BLaER1 (cell line): ENCODE data around the gene ZC3H18.
A peak's percentile ranks its signal among the peaks of the same experiment; 100 is the strongest.
"Not testable (repeated sequence)": the region's sequence is repeated elsewhere in the genome, so short reads cannot be mapped to it uniquely, and the experiment has no call there.

Experiments used
- H3K27ac ChIP-seq: shearing (Covaris generic); formaldehyde crosslinking; 2 replicates; pipeline ENCODE4 v1.8.1; 2022
- H3K27me3 ChIP-seq: shearing (Covaris generic); formaldehyde crosslinking; 2 replicates; pipeline ENCODE4 v1.8.1; 2022
- H3K36me3 ChIP-seq: shearing (Covaris generic); formaldehyde crosslinking; 2 replicates; pipeline ENCODE4 v1.8.1; 2022
- H3K4me1 ChIP-seq: shearing (Covaris generic); formaldehyde crosslinking; 2 replicates; pipeline ENCODE4 v1.8.1; 2022
- H3K4me2 ChIP-seq: shearing (Covaris generic); formaldehyde crosslinking; 2 replicates; pipeline ENCODE4 v1.8.1; 2022
- H3K4me3 ChIP-seq: shearing (Covaris generic); formaldehyde crosslinking; 2 replicates; pipeline ENCODE4 v1.8.1; 2022
- H3K9ac ChIP-seq: shearing (Covaris generic); formaldehyde crosslinking; 2 replicates; pipeline ENCODE4 v1.8.1; 2022
- H3K9me3 ChIP-seq: shearing (Covaris generic); formaldehyde crosslinking; 2 replicates; pipeline ENCODE4 v1.8.1; 2022
- H4K20me1 ChIP-seq: shearing (Covaris generic); formaldehyde crosslinking; 2 replicates; pipeline ENCODE4 v1.8.1; 2022
- Cebpa-rat ChIP-seq: shearing (Covaris generic); IDR thresholded peaks from 2 replicates; pipeline ENCODE4 v1.8.1; 2022

ZC3H18 gene

DNA sequence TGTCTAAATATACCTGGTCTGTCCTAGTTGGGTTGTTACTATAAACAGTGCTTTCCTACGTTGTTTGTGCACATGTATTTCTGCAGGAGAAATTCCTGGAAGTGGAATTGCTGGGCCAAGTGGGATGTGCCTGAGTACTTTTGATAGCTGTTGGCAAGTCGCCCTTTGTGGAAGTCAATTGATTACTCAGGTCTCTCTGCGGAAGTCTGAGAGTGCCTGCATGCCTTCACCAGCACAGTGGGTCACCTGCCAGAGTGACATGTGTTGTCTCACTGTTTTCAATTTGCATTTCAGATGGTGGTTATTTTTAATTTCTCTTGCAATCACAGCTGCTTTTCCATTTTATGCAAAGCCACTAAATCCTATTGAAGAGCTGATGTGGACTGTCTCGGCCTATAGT, 94.9 kb downstream of the ZC3H18 start:
- Histone ChIP-seq H3K27me3 (no peaks in the 10 kb centered on the region), H3K9me3 (no peaks in the 10 kb centered on the region), H3K27ac (no peak overlapping the region), H3K4me2 (no peak overlapping the region), H4K20me1 (peaks cover 23% of the 10 kb centered on the region; the same call in 1 of the 2 replicates), H3K36me3 (peaks cover 6% of the 10 kb centered on the region; the same call in 1 of the 2 replicates), H3K9ac (no peak overlapping the region), H3K4me1 (peaks cover 31% of the 10 kb centered on the region), H3K4me3 (no peak overlapping the region)
- no peak for TF ChIP-seq Cebpa-rat

DNA sequence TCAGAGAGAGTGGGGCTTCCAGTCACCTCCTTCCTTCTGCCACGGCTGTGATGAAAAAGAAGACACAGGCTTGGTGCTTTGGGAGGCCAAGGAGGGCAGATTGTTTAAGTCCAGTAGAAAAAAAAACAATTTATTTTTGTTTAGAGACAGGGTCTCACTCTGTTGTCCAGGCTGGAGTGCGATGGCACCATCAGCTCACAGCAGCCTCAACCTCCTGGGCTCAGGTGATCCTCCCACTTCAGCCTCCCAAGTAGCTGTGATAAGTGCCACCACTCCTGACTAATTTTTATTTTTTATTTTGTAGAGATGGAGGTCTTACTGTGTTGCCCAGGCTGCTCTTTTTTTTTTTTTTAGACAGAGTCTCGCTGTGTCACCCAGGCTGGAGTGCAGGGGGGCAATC, 95.4 kb downstream of the ZC3H18 start:
- peaks cover 23% of the 10 kb centered on the region; the same call in 1 of the 2 replicates for H4K20me1 ChIP-seq
- H3K27me3 ChIP-seq: no peaks in the 10 kb centered on the region
- peaks cover 4% of the 10 kb centered on the region; the same call in 1 of the 2 replicates for H3K36me3 ChIP-seq
- no peaks in the 10 kb centered on the region for H3K9me3 ChIP-seq
- H3K27ac ChIP-seq: no peak overlapping the region
- H3K4me3 ChIP-seq: no peak overlapping the region
- H3K9ac ChIP-seq: no peak overlapping the region
- H3K4me2 ChIP-seq: no peak overlapping the region
- peaks cover 27% of the 10 kb centered on the region for H3K4me1 ChIP-seq
- TF ChIP-seq Cebpa-rat: no peak

DNA sequence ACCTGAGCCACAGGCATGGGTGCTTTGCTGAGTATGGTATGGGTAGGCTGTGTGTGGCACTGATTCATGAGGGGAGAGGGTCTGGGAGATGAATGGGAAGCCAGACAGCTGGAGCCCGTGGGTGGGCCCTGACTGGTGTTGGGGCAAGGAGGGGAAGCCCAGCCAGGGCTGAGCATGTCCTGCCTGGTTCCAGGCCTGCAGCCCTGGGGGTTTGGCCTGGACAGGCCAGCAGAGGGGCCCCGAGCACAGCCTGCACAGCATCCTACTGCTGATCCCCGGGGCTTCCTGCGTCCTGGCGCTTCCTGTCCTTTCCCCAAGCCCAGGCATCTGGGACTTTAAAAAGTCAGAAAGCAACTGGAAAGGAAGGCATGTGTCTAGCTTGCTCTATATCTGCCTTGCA, 97.3 kb downstream of the ZC3H18 start:
- H3K36me3 ChIP-seq: peaks cover 4% of the 10 kb centered on the region
- H3K9ac ChIP-seq: no peak overlapping the region
- no peaks in the 10 kb centered on the region for H3K27me3 ChIP-seq
- peaks cover 17% of the 10 kb centered on the region for H3K4me1 ChIP-seq
- no peak overlapping the region for H3K4me3 ChIP-seq
- peaks cover 9% of the 10 kb centered on the region; the same call in 1 of the 2 replicates for H4K20me1 ChIP-seq
- H3K27ac ChIP-seq: no peak overlapping the region
- no peak for TF ChIP-seq Cebpa-rat
- no peak overlapping the region for H3K4me2 ChIP-seq
- H3K9me3 ChIP-seq: no peaks in the 10 kb centered on the region

DNA sequence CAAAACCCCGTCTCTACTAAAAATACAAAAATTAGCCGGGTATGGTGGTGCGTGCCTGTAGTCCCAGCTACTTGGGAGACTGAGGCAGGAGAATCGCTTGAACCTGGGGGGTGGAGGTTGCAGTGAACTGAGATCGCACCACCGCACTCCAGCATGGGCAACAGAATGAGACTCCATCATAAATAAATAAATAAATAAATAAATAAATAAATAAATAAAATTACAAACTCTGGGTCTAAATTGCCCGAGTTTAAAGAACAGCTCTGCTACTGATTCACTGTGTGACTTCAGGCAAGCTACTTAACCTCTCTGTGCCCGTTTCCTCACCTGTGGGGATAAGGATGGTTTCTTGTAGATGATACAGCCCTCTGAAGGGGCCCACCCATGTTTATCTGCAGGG, 99.3 kb downstream of the ZC3H18 start:
- Histone ChIP-seq H3K36me3 (peaks cover 17% of the 10 kb centered on the region), H3K4me1 (peaks cover 29% of the 10 kb centered on the region)
- H3K27me3 ChIP-seq, H3K9ac ChIP-seq, H3K9me3 ChIP-seq, H3K27ac ChIP-seq, H3K4me3 ChIP-seq, H3K4me2 ChIP-seq, H4K20me1 ChIP-seq: not testable (repeated sequence)

DNA sequence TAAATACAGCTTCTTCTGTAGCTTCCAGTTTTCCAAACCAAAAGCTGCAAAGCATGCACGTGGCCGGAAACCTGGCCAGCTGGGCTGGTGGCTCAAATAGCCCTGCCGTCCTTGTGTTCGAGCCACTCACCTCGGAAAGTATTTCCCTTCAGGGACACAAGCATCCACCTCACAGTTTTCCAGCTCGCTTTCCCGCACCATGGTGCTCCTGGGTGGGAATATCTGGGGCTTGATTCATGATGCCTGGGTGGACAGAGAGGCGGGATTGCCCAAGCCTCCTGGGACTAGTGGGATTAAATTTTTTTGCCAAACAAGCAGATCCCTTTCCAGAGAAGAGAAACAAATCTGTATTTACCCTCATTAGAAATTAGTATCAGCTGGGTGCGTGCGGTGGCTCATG, 99.8 kb downstream of the ZC3H18 start:
- Histone ChIP-seq H4K20me1 (no peaks in the 10 kb centered on the region), H3K36me3 (peaks cover 17% of the 10 kb centered on the region), H3K9ac (no peak overlapping the region), H3K4me1 (peaks cover 34% of the 10 kb centered on the region), H3K27ac (no peak overlapping the region), H3K4me2 (no peak overlapping the region), H3K27me3 (no peaks in the 10 kb centered on the region), H3K9me3 (no peaks in the 10 kb centered on the region), H3K4me3 (no peak overlapping the region)
- TF ChIP-seq Cebpa-rat: no peak

DNA sequence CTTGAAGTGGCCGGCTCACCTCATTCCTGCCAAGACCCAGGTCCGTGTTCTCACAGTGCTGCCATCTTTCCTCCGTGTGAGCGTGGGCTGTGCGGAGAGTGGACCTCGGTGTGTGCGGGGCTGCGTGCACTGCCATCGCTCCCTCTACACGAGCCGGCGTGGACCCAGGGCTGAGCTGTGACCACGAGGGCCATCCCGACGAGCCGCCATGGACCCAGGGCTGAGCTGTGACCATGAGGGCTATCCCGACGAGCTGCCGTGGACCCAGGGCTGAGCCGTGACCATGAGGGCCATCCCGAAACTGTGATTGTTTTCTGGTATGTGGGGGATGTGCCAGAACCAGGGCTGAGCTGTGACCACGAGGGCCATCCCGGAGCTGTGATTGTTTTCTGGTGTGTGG, 101.6 kb downstream of the ZC3H18 start:
- Histone ChIP-seq H3K9me3 (no peaks in the 10 kb centered on the region), H3K9ac (no peak overlapping the region), H4K20me1 (no peaks in the 10 kb centered on the region), H3K27ac (no peak overlapping the region), H3K4me3 (no peak overlapping the region), H3K27me3 (no peaks in the 10 kb centered on the region), H3K4me2 (peak overlapping the region; percentile 10; the same call in 1 of the 2 replicates), H3K36me3 (peaks cover 30% of the 10 kb centered on the region), H3K4me1 (peaks cover 51% of the 10 kb centered on the region)
- no peak for TF ChIP-seq Cebpa-rat

DNA sequence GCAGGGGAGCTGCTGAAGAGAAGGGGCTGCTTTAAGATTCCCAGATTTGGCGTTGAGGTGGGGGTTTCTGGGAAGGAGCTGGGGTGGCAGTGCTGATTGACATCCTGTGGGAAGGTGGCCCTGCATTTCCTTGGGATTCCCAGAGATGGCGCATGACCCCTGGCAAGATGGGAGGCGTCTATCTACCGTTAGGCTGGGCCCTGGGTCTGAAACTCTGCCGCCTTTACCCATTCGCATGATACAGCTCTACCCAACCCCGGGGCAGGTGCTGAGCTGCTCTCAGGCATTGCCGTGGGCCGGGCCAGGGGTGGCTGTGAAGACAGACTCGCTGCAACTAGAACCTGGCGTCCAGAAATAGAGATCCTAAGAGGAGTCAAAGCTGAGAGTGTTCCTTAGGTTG, 102.6 kb downstream of the ZC3H18 start:
- TF ChIP-seq Cebpa-rat: no peak
- Histone ChIP-seq H3K4me1 (peaks cover 51% of the 10 kb centered on the region), H3K4me3 (no peak overlapping the region), H4K20me1 (no peaks in the 10 kb centered on the region), H3K9me3 (no peaks in the 10 kb centered on the region), H3K9ac (no peak overlapping the region), H3K27me3 (no peaks in the 10 kb centered on the region), H3K36me3 (peaks cover 40% of the 10 kb centered on the region), H3K27ac (no peak overlapping the region), H3K4me2 (peak overlapping the region; percentile 10)

DNA sequence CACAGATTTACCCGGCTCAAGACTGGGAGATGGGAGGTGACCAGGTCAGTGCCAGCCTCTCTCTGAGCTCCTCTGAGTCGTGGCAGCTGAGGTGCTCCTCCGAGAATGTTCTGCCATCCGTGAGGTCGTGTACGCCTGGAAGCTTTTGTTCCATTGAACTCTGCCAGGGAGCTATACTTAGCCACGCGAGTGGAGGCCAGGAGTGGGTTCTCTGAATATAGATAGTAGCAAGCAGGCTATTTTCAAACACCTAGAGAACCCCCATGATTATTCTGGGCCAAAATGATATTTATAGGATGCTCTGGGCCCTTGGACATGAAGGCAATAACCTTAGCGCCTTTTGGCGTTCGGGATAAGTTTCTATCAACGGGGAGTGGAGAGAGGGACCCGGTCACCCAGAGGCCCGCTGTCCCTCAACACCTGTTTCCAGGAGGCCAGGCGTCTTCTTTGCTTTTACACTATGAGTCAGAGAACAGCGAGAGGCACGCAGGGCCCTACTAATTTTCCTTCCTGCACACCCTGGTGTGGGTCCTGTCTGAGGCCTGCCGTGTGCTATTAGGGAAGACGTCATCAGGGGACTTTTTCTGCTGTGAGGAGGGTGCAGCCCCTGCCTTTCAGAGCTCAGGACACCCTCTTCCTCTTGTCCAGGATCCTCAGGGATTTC, 103.6 kb downstream of the ZC3H18 start:
- Histone ChIP-seq H3K9ac (peak overlapping the region; percentile 40; the same call in 1 of the 2 replicates), H4K20me1 (no peaks in the 10 kb centered on the region), H3K9me3 (no peaks in the 10 kb centered on the region), H3K36me3 (peaks cover 51% of the 10 kb centered on the region), H3K4me1 (peaks cover 51% of the 10 kb centered on the region), H3K4me2 (peak overlapping the region; percentile 35), H3K27ac (0 out of 2 replicates have a peak overlapping the region, but pooled peaks have one; percentile 13), H3K4me3 (no peak overlapping the region), H3K27me3 (no peaks in the 10 kb centered on the region)
- TF ChIP-seq Cebpa-rat: no peak

DNA sequence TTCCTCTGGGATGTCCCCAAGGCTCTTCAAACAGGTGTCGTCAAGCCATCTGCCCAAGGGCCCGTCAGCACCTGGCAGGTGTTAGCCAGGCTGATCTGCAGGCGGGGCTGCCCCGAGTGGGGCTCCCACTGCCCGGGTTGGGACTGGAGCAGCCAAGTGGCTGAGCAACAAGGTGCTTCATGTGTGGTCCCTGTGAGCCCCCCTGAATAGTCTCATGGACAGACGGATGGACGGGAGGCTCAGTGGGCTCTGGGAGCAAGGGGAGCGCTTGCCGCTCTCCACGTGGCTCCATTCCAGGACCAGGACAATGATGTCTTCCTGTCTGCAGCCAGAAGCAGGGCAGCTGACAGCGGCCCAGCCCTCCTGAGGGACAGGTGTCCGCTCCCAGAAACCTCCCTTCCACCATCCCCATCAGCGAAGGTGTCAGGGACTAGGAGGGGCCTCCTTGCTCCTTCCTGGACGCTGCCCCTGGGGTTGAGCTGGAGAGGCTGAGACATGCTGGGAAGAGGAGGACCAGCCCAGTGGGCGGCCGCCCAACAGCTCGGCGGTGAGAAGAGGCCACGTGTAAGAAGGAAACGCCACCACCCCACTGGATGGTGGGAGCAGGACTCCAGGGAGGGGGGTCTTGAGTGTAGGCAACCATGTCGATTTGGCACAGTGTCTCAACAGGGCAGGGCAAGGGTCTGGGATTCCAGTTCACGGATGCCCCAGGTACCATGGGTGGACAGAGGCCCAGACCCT, 106.5 kb downstream of the ZC3H18 start:
- Histone ChIP-seq H3K9me3 (no peaks in the 10 kb centered on the region), H3K4me2 (no peak overlapping the region), H3K4me1 (peaks cover 63% of the 10 kb centered on the region), H3K4me3 (no peak overlapping the region), H3K9ac (no peak overlapping the region), H3K36me3 (peaks cover 52% of the 10 kb centered on the region), H4K20me1 (no peaks in the 10 kb centered on the region), H3K27ac (no peak overlapping the region), H3K27me3 (no peaks in the 10 kb centered on the region)
- no peak for TF ChIP-seq Cebpa-rat

DNA sequence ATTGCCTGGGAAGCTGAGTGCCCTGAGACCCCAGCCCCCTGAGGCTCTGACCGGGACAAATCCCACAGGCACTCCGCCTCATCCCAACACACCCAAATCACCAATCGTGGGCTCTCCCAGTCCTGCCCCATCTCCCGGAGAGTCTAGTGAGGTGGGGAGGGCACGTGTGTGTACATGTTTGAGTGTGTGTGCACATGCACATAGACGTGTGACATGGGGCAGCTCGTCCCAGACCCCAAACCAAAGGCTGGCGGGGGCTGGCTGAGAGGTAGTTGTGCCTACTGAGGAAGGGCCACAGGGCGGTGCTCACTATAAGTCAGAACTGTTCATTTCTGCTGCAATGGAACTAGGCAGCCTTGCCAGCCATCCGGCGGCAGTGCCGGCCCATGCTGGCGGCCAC, 107.5 kb downstream of the ZC3H18 start:
- H3K4me1 ChIP-seq: peaks cover 63% of the 10 kb centered on the region
- no peak overlapping the region for H3K9ac ChIP-seq
- H3K27ac ChIP-seq: no peak overlapping the region
- no peak for TF ChIP-seq Cebpa-rat
- H3K4me2 ChIP-seq: no peak overlapping the region
- no peaks in the 10 kb centered on the region for H3K27me3 ChIP-seq
- peaks cover 52% of the 10 kb centered on the region for H3K36me3 ChIP-seq
- H3K4me3 ChIP-seq: no peak overlapping the region
- H4K20me1 ChIP-seq: no peaks in the 10 kb centered on the region
- H3K9me3 ChIP-seq: no peaks in the 10 kb centered on the region
